ENCODE results near the gene NCBP3.
A peak's percentile ranks its signal among the peaks of the same experiment; 100 is the strongest.

The NCBP3 gene

DNA sequence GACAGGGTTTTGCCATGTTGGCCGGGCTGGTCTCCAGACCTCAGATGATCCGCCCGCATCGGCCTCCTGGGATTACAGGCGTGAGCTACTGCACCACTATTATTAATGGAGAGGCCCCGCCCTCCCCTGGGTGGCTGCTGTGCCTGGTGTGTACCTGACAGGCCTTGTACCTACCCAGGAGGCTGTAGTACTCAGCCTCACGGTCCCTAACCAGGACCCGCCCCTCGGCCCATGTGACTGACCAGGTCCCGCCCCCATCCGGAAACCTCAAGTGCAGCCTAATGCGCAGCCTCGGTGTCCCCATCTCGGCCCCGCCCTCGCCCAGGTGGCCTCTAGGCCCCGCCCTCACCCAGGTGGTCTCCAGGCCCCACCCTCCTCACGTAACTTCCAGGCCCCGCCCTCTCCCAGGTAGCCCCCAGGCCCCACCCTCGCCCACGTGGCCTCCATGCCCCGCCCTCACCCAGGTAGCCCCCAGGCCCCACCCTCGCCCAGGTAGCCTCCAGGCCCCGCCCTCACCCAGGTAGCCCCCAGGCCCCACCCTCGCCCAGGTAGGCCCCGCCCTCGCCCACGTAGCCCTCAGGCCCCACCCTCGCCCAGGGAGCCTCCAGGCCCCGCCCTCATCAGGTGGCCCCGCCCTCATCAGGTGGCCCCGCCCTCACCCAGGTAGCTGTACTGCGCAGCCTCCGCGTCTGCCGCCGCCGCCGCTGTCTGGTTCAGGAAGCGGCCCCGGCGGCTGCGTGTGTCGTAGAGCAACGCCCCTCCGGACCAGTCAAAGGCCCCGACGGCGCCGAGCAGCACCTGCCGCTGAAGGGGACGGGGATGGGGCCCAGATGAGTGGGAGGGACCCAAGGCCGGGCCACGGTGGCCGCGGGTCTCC, 91.3 kb downstream of the NCBP3 start:
- peak overlapping the region in 2 of 3 experiments; percentile 12 to 48 for H3K4me3 Mint-ChIP-seq
- H3K36me3 Mint-ChIP-seq (ENCODE audit: low read depth): no peaks in the 10 kb centered on the region
- no peak overlapping the region for H3K27ac Mint-ChIP-seq
- peaks cover 14% of the 10 kb centered on the region for H3K27me3 Mint-ChIP-seq (ENCODE audit: low read depth)
- peaks cover 2% of the 10 kb centered on the region for H3K9me3 Mint-ChIP-seq
- H3K4me1 Mint-ChIP-seq: no peaks in the 10 kb centered on the region
- TF ChIP-seq, protein P1, sequence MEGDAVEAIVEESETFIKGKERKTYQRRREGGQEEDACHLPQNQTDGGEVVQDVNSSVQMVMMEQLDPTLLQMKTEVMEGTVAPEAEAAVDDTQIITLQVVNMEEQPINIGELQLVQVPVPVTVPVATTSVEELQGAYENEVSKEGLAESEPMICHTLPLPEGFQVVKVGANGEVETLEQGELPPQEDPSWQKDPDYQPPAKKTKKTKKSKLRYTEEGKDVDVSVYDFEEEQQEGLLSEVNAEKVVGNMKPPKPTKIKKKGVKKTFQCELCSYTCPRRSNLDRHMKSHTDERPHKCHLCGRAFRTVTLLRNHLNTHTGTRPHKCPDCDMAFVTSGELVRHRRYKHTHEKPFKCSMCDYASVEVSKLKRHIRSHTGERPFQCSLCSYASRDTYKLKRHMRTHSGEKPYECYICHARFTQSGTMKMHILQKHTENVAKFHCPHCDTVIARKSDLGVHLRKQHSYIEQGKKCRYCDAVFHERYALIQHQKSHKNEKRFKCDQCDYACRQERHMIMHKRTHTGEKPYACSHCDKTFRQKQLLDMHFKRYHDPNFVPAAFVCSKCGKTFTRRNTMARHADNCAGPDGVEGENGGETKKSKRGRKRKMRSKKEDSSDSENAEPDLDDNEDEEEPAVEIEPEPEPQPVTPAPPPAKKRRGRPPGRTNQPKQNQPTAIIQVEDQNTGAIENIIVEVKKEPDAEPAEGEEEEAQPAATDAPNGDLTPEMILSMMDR (IDR thresholded peaks at IDR 0.05; ENCODE audit: unreplicated experiment in 3 of 3): no peak

DNA sequence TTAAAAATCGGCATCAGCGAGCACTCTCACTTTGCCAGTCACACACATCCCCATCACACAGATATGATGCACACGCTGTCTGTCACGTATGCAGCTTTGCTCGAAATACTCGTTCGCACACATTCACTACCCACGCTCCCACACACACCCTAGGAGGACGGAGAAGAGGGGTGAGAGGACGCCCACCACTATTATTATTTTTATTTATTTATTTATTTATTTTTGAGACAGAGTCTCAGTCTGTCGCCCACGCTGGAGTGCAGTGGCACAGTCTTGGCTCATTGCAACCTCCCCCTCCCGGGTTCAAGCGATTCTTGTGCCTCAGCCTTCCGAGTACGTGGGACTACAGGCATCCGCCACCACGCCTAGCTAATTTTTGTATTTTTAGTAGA, 92.0 kb downstream of the NCBP3 start:
- Mint-ChIP-seq H3K4me3 (peak overlapping the region in 2 of 3 experiments; percentile 12 to 21), H3K36me3 (ENCODE audit: low read depth) (no peaks in the 10 kb centered on the region), H3K4me1 (no peaks in the 10 kb centered on the region), H3K9me3 (no peaks in the 10 kb centered on the region), H3K27me3 (ENCODE audit: low read depth) (peaks cover 14% of the 10 kb centered on the region), H3K27ac (no peak overlapping the region)
- TF ChIP-seq, protein P1 (IDR thresholded peaks at IDR 0.05; ENCODE audit: unreplicated experiment in 3 of 3): no peak

DNA sequence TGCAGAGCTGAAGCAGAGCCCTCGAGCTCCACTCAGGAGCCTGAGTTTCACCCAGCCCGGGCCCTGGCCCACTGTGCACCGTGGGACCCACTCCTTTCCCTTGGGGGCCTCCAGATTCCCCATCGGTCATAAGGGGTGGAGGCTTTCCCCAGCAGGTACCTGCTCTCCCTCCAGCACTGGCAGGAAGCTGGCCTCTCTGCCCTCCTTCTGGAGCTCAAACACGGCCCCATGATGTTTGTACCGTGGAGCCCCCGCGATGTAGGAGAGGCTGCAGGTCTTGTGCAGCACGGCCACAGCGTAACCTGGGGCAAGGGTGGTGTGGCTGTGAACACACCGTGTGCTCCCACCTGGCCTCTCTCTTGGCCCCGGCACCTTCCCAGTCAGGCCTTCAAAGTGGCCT, 92.4 kb downstream of the NCBP3 start:
- Mint-ChIP-seq H3K4me3 (no peak overlapping the region), H3K27ac (no peak overlapping the region), H3K9me3 (no peaks in the 10 kb centered on the region), H3K36me3 (ENCODE audit: low read depth) (no peaks in the 10 kb centered on the region), H3K4me1 (no peaks in the 10 kb centered on the region), H3K27me3 (ENCODE audit: low read depth) (peaks cover 14% of the 10 kb centered on the region)
- TF ChIP-seq, protein P1 (IDR thresholded peaks at IDR 0.05; ENCODE audit: unreplicated experiment in 3 of 3): no peak
